GOT3 (cell line): ENCODE measurements around the gene B4GALNT2.

Experiments
- DNase-seq: peaks from one replicate; lab custom pipeline; 2025; ENCODE audit warnings: mixed read lengths; lab: John Stamatoyannopoulos, UW

B4GALNT2 gene

DNA sequence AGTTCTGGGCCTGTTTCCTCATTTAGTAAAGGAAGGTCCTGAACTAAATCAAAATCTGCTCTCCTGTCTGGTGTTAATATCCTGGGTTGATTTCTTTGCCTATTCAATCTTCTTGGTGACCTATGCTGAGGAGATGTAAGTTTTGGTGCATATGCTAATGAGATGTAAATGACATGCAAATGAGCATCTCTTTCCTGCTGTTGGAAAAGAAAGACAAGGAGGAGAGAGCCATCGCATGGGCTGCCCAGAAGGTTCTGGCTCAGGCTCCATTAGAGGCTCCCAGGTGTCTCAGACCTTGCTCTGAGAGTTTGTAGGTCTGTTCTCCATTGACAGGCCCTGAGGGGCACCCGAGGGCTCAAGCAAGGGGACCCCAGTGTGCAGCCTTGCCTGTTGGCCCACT lies 81.3 kb downstream of the B4GALNT2 start:
- no peak for DNase-seq

DNA sequence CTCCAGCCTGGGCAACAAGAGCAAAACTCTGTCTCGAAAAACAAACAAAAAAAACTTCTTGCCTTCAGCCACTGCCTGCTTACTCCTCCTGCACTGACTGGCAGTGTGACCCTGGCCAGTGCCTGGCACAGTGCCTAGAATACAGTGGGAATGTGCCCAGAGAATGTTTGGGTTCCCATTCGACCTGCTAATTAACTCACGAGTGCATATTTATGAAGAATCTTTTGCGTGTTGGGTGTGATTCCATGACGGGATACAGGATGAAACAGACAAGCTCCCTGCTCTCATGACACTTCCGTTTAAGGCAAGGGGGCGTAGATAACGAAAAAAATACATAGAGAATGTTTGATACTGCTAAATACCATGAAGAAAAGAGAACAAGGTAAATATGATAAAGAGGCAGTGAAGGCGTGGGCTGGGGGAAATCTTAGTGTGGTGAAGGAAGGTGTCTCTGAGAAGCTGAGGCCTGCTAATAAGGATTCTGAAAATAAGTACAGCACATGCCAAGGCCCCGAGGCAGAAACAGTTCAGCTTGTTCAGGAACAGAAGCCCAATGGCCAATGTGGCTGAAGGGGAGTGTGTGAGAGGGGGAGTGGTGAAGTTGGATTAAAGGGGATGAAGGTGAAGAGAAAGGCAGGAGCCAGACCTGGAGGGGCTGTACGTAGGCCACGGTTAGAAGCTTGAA lies 82.2 kb downstream of the B4GALNT2 start:
- no peak for DNase-seq

DNA sequence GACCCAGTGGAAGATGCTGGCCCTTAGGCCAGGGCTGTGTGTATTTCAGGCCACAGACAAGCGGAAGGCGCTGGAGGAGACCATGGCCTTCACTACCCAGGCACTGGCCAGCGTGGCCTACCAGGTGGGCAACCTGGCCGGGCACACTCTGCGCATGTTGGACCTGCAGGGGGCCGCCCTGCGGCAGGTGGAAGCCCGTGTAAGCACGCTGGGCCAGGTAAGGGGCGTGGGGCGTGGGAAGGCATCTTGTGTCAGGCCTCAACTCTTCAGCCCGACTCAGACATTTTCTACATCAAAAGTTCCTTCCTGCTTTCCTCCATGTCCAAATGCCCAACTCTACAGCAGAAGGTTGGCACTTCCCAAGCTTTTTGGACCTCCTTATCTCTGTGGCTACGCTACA lies 83.9 kb downstream of the B4GALNT2 start:
- no peak for DNase-seq

GRCh38 chr17:49216953-49217650 lies 84.5 kb downstream of the B4GALNT2 start:
- DNase-seq: no peak

DNA sequence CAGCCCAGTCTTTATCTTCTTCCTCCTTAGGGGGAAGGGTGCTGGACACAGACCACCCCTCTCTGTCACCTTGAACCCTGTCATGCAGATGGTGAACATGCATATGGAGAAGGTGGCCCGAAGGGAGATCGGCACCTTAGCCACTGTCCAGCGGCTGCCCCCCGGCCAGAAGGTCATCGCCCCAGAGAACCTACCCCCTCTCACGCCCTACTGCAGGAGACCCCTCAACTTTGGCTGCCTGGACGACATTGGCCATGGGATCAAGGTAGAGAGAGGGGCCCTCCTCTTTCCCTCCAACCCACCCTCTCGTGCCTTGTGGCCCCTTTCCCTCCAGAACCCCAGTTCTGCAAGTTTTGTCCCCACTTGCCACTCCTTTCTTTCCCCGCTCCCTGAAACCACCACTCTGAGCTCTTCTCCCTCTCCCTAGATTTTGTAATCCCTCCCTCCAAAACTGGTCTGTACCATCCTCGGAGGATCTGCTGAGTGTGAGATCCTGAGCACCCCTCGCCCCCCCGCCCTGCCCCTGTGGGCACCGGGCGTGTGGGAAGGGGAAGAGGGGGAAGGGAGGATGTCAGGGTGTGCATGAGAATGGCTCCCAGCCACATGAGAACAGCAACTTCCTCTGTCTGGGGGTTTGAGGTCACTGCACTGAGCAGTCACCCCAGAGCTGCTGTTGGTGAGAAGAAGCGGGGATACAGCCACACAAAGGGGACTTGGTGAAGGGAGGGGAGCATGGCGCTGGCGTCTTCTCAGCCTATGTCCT lies 85.3 kb downstream of the B4GALNT2 start:
- DNase-seq: no peak

GRCh38 chr17:49218941-49219913 lies 86.7 kb downstream of the B4GALNT2 start:
- no peak for DNase-seq

GRCh38 chr17:49219987-49220386 lies 87.4 kb downstream of the B4GALNT2 start:
- no peak for DNase-seq

GRCh38 chr17:49223168-49223516 lies 90.6 kb downstream of the B4GALNT2 start:
- DNase-seq: no peak

GRCh38 chr17:49223517-49224197 lies 91.1 kb downstream of the B4GALNT2 start:
- DNase-seq: no peak

DNA sequence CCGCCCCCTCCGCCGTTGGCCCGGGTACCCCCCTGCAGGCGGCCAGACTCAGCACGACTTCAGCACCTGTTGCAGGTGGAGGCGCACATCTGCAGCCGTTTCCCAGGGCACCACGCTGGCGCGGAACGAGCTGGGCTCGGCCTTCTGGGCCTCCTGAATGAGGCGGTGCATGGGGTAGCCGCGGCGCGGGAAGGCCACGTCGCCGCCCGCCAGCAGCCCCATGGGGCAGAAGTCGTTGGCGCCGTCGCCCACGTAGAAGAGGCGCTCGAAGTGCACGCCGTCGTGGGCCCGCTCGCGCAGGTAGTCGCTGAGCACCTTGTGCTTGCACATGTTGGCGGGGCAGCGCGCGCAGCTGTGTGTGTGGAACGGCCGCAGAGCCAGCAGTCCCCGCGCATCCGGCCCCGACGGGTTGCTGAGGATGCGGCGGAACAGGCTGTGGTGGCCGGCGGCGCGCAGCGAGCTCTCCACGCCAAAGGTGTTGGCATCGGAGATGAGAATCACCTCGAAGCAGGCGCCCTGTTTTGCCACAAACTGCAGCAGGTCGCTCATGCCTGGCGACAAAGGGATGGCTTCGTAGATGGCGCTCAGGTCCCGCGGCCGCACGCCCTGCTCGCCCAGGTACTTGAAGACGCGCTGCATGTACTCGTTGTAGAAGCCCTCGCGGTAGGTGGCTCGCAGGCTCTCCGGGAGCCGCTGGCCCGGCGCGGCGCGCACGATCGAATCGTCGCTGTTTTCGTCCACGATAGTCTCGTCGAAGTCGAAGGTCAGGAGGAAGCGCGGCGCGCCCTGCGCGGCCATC lies 91.8 kb downstream of the B4GALNT2 start:
- no peak for DNase-seq

DNA sequence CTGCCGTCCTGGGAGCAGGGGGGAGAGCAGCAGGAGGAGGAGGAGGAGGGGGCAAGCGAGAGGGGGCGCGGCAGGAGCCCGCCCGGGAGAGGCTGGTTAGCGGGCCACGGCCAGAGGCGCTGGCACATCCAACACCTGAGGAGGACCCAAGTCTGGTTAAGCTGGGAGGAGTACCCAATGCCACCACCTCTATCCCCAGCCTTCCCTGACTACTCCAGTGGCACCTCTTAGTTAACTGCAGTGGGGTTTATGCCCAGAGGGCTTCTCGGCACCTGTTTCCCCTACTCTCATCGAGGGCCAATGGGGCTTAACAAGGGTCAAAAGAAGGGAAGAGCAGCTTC lies 92.4 kb downstream of the B4GALNT2 start:
- no peak for DNase-seq

- DNase-seq: no peak
Observed at GRCh38 chr17:49225554-49226236, 93.1 kb downstream of the B4GALNT2 start.
